ENCODE data around the gene PROM1.

DNA sequence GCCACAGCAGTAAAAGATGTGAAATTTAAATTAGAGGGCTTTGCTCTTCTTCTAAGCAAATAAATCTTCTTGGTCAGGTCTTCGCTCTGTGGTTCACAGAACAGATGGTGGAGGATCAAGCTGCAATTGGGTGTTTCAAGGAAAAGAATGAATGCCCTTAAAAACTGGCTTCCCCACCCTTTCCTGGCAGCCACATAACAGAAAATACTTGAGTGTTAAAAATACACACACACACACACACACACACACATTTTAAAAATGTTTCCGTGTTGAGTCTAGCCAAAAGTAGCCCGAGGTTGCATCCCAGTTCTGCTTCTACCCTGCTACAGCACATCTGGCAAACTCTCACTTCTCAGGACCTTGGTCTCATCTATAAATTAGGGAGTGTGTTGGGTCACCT is 64.2 kb downstream of the PROM1 start:
- TF ChIP-seq, protein P1, sequence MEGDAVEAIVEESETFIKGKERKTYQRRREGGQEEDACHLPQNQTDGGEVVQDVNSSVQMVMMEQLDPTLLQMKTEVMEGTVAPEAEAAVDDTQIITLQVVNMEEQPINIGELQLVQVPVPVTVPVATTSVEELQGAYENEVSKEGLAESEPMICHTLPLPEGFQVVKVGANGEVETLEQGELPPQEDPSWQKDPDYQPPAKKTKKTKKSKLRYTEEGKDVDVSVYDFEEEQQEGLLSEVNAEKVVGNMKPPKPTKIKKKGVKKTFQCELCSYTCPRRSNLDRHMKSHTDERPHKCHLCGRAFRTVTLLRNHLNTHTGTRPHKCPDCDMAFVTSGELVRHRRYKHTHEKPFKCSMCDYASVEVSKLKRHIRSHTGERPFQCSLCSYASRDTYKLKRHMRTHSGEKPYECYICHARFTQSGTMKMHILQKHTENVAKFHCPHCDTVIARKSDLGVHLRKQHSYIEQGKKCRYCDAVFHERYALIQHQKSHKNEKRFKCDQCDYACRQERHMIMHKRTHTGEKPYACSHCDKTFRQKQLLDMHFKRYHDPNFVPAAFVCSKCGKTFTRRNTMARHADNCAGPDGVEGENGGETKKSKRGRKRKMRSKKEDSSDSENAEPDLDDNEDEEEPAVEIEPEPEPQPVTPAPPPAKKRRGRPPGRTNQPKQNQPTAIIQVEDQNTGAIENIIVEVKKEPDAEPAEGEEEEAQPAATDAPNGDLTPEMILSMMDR (tag by site-specific recombination; IDR thresholded peaks at IDR 0.05): no peak
- TF ChIP-seq ZBTB20 (tag by site-specific recombination; IDR thresholded peaks at IDR 0.05): no peak
- TF ChIP-seq ZNF274 (IDR thresholded peaks at IDR 0.05; ENCODE audit: low read length): no peak
- TF ChIP-seq ZNF274 (tag by site-specific recombination; IDR thresholded peaks at IDR 0.05; ENCODE audit: borderline replicate concordance): no peak
- TF ChIP-seq SETDB1 (IDR thresholded peaks at IDR 0.05; ENCODE audit: insufficient read length, low read length): no peak
- TF ChIP-seq, protein P2, sequence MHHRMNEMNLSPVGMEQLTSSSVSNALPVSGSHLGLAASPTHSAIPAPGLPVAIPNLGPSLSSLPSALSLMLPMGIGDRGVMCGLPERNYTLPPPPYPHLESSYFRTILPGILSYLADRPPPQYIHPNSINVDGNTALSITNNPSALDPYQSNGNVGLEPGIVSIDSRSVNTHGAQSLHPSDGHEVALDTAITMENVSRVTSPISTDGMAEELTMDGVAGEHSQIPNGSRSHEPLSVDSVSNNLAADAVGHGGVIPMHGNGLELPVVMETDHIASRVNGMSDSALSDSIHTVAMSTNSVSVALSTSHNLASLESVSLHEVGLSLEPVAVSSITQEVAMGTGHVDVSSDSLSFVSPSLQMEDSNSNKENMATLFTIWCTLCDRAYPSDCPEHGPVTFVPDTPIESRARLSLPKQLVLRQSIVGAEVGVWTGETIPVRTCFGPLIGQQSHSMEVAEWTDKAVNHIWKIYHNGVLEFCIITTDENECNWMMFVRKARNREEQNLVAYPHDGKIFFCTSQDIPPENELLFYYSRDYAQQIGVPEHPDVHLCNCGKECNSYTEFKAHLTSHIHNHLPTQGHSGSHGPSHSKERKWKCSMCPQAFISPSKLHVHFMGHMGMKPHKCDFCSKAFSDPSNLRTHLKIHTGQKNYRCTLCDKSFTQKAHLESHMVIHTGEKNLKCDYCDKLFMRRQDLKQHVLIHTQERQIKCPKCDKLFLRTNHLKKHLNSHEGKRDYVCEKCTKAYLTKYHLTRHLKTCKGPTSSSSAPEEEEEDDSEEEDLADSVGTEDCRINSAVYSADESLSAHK (tag by site-specific recombination; IDR thresholded peaks at IDR 0.05): no peak
- no peak for TF ChIP-seq ZNF626 (tag by site-specific recombination; IDR thresholded peaks at IDR 0.05)
- no peak for TF ChIP-seq EGR2 (tag by site-specific recombination; IDR thresholded peaks at IDR 0.05; ENCODE audit: low read depth)
- no peak for TF ChIP-seq GLI2 (tag by site-specific recombination; IDR thresholded peaks at IDR 0.05; ENCODE audit: borderline replicate concordance, low read depth)
- no peak for TF ChIP-seq ZNF521 (tag by site-specific recombination; IDR thresholded peaks at IDR 0.05)
- no peak for TF ChIP-seq ZNF791 (tag by site-specific recombination; IDR thresholded peaks at IDR 0.05)
- TF ChIP-seq, protein P3, sequence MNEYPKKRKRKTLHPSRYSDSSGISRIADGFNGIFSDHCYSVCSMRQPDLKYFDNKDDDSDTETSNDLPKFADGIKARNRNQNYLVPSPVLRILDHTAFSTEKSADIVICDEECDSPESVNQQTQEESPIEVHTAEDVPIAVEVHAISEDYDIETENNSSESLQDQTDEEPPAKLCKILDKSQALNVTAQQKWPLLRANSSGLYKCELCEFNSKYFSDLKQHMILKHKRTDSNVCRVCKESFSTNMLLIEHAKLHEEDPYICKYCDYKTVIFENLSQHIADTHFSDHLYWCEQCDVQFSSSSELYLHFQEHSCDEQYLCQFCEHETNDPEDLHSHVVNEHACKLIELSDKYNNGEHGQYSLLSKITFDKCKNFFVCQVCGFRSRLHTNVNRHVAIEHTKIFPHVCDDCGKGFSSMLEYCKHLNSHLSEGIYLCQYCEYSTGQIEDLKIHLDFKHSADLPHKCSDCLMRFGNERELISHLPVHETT (tag by site-specific recombination; IDR thresholded peaks at IDR 0.05): no peak
